Osteoblast (primary cell): ENCODE data around the gene TIGAR. TPM values are rescaled to one million over a fixed set of nuclear protein-coding genes. Genes with fewer than 3 reads are reported as not detected.

Source experiments
- DNase-seq: peaks from one replicate; pipeline ENCODE4 v3.0.0; 2011; ENCODE audit warnings: low spot score, mixed read lengths; ENCODE audit not compliant: insufficient read length; ENCODE audit errors: missing footprints
- H2AFZ ChIP-seq: 2 replicates; pipeline ENCODE4 v1.6.0; 2011; ENCODE audit warnings: mild to moderate bottlenecking, low read length
- H3K27ac ChIP-seq: 2 replicates; pipeline ENCODE4 v1.5.1; 2011; ENCODE audit warnings: mild to moderate bottlenecking, low read depth, low read length, moderate library complexity
- H3K27me3 ChIP-seq: 2 replicates; pipeline ENCODE4 v1.6.0; 2012; ENCODE audit warnings: mild to moderate bottlenecking, control low read depth, inconsistent platforms, low read length, moderate library complexity; ENCODE audit not compliant: insufficient read depth
- H3K36me3 ChIP-seq: 2 replicates; pipeline ENCODE4 v1.5.1; 2011; ENCODE audit warnings: mild to moderate bottlenecking, low read length, control low read depth, moderate library complexity; ENCODE audit not compliant: insufficient read depth
- H3K4me1 ChIP-seq: 2 replicates; pipeline ENCODE4 v1.5.1; 2011; ENCODE audit warnings: mild to moderate bottlenecking, low read length, control low read depth, moderate library complexity; ENCODE audit not compliant: insufficient read depth
- H3K4me2 ChIP-seq: 2 replicates; pipeline ENCODE4 v1.6.0; 2011; ENCODE audit warnings: mild to moderate bottlenecking, low read length; ENCODE audit not compliant: insufficient read depth
- H3K4me3 ChIP-seq: fragments of 200-600 bp; sonication (generic); 3 replicates; pipeline ENCODE4 v1.5.1; 2012; ENCODE audit warnings: mild to moderate bottlenecking, low read length, inconsistent platforms; ENCODE audit not compliant: insufficient read depth
- H3K79me2 ChIP-seq: 2 replicates; pipeline ENCODE4 v1.6.0; 2012; ENCODE audit warnings: mild to moderate bottlenecking, low read length, control low read depth, inconsistent platforms; ENCODE audit not compliant: insufficient read depth
- H3K9me3 ChIP-seq: 2 replicates; pipeline ENCODE4 v1.5.1; 2011; ENCODE audit warnings: low read depth, low read length, control low read depth
- H4K20me1 ChIP-seq: 2 replicates; pipeline ENCODE4 v1.6.0; 2012; ENCODE audit warnings: mild to moderate bottlenecking, low read length, control low read depth; ENCODE audit not compliant: insufficient read depth
- CTCF ChIP-seq: IDR thresholded peaks from 2 replicates; pipeline ENCODE4 v1.5.1; 2011; ENCODE audit warnings: mild to moderate bottlenecking, low read depth, low read length, moderate library complexity; ENCODE audit errors: extremely low read depth
- total RNA-seq: library from RNA; depleted of rRNA; stranded (reverse); fragments of >200 nt; gene quantifications from 2 replicates; pipeline ENCODE4 v1.2.3, GENCODE V29; 2012

The TIGAR gene
- total RNA-seq, 1 donor, result 11.6 TPM

- Histone ChIP-seq H3K27me3 (peaks cover 16% of the 10 kb centered on the region), H3K4me1 (peaks cover 9% of the 10 kb centered on the region), H3K9me3 (no peaks in the 10 kb centered on the region), H2AFZ (peak overlapping the region; percentile 83), H3K4me3 (peak overlapping the region; percentile 44), H4K20me1 (no peaks in the 10 kb centered on the region), H3K4me2 (peak overlapping the region; percentile 74), H3K79me2 (no peaks in the 10 kb centered on the region), H3K27ac (no peak overlapping the region), H3K36me3 (no peaks in the 10 kb centered on the region)
- DNase-seq, result peak; percentile 92
- TF ChIP-seq CTCF, result peak; percentile 74
Observed at GRCh38 chr12:4307593-4308333, 13.2 kb upstream of the TIGAR start.

- Histone ChIP-seq H3K36me3 (no peaks in the 10 kb centered on the region), H3K79me2 (no peaks in the 10 kb centered on the region), H4K20me1 (no peaks in the 10 kb centered on the region), H3K27ac (no peak overlapping the region), H3K27me3 (peaks cover 13% of the 10 kb centered on the region), H3K4me2 (peak overlapping the region; percentile 74), H3K4me1 (peaks cover 9% of the 10 kb centered on the region), H2AFZ (peak overlapping the region; percentile 83), H3K4me3 (peak overlapping the region; percentile 44), H3K9me3 (no peaks in the 10 kb centered on the region)
- DNase-seq, result no peak
- no peak for TF ChIP-seq CTCF
Observed at GRCh38 chr12:4308334-4308950, 12.6 kb upstream of the TIGAR start.

- Histone ChIP-seq H3K4me1 (peaks cover 9% of the 10 kb centered on the region), H3K9me3 (no peaks in the 10 kb centered on the region), H3K27ac (no peak overlapping the region), H3K4me3 (no peak overlapping the region), H2AFZ (no peak overlapping the region), H3K4me2 (no peak overlapping the region), H3K27me3 (peaks cover 5% of the 10 kb centered on the region), H3K79me2 (no peaks in the 10 kb centered on the region), H4K20me1 (no peaks in the 10 kb centered on the region), H3K36me3 (no peaks in the 10 kb centered on the region)
- no peak for TF ChIP-seq CTCF
- DNase-seq, result no peak
Observed at GRCh38 chr12:4311776-4312175, 9.2 kb upstream of the TIGAR start.

- peaks cover 9% of the 10 kb centered on the region for H3K4me1 ChIP-seq
- H3K9me3 ChIP-seq, result no peaks in the 10 kb centered on the region
- peaks cover 2% of the 10 kb centered on the region for H3K27me3 ChIP-seq
- DNase-seq, result no peak
- H3K4me3 ChIP-seq, result no peak overlapping the region
- H3K4me2 ChIP-seq, result no peak overlapping the region
- H4K20me1 ChIP-seq, result no peaks in the 10 kb centered on the region
- no peak for TF ChIP-seq CTCF
- no peak overlapping the region for H3K27ac ChIP-seq
- H3K79me2 ChIP-seq, result no peaks in the 10 kb centered on the region
- no peaks in the 10 kb centered on the region for H3K36me3 ChIP-seq
- no peak overlapping the region for H2AFZ ChIP-seq
Observed at GRCh38 chr12:4312251-4312650, 8.8 kb upstream of the TIGAR start.
